Mucosa of gallbladder (tissue), 1 donor: ENCODE results near the gene FN1. TPM values are rescaled to one million over a fixed set of nuclear protein-coding genes. Genes with fewer than 3 reads are reported as not detected.

Experiments used
- DNase-seq: peaks from one replicate; pipeline ENCODE4 v3.0.0-alpha.2; 2020; ENCODE audit warnings: low spot score
- total RNA-seq: library from RNA; stranded (reverse); gene quantifications from one replicate; pipeline ENCODE4 v1.2.1, GENCODE V29; 2021
- donor health status: DM: no; HTN: no; CAD: no.

Gene FN1
- total RNA-seq, 1 donor from 2014 or later: 157 TPM

DNA sequence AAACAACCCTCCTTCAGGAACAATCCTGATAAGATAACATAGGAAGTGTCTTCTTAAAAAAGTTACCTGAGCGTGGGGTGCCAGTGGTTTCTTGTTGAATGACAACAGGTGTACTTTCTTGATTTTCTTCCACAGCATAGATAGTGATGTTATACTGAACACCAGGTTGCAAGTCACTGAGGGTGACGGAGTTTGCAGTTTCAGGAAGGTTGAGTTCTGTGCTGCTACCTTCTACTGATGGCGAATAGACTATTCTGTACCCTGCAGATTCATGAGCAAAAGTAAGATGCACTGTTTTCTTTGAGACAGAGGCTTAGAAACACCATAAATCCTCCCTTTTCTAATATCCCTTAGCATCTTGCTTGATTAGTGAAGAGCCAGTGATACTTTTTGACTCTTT is 28.8 kb downstream of the FN1 start:
- no peak for DNase-seq

DNA sequence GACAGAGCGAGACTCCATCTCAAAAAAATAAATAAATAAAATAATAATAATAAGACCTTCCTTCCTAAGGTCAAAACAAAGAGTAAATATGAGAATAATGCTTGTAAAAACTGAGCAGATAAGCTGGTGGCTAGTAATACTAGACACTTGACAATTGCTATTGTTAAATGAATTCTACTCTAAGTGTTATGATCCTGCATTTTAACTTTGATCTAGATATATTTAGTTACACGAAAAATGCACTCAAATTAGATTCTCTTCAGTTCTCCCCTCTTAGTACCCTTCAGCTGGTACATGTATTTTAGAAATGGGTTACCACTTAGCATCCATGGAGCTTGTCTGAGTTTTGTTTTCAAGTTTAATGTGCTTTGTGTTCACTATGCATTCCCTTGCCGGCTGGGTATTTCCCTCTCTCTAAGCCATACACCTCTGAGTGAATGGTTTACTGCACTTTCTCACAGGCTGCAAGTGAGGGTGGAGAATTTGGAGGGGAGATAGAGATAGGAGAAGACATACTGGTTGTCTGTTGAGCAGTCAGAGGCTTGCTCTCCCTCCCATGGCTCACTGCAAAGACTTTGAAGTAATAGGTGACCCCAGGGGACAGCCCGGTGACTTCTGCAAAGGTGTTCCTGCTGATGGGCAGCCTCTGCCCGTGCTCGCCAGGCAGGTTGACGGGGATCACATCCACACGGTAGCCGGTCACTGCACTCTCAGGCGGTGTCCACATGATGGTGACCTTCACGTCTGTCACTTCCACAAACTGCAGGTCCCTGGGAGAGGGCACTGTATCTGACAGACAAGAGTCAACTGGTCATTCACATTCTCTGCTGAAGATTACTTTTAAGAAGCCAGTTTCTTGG is 29.9 kb downstream of the FN1 start:
- DNase-seq: no peak

DNA sequence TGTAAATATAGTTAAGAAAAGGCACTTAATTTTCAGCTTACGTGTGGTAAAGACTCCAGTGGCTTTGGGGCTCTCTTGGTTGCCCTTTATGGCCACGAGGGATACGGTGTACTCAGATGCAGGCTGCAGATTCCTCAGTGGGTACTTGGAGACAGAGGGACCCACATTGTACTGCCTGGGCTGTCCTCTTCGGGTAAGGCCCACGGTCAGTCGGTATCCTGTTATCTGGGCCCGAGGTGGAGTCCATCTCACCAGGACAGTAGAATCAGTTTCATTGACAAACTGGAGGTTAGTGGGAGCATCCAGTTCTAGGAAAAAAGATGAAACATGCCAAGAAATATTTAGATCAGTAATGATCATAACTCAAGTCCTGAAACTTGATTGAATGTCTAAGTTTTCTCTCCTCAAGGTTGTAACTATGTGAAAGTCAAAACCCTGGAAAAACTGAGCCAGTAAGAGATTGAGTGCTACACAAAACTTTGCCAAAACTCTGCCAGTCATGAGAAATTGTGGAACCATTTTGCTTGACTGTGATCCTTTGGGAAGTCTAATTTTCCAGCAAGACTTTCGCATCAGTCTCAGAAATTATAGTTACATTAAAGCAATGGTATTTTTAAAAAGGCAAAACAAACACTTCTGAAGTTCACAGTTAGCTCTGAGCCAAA is 31.4 kb downstream of the FN1 start:
- DNase-seq: no peak

DNA sequence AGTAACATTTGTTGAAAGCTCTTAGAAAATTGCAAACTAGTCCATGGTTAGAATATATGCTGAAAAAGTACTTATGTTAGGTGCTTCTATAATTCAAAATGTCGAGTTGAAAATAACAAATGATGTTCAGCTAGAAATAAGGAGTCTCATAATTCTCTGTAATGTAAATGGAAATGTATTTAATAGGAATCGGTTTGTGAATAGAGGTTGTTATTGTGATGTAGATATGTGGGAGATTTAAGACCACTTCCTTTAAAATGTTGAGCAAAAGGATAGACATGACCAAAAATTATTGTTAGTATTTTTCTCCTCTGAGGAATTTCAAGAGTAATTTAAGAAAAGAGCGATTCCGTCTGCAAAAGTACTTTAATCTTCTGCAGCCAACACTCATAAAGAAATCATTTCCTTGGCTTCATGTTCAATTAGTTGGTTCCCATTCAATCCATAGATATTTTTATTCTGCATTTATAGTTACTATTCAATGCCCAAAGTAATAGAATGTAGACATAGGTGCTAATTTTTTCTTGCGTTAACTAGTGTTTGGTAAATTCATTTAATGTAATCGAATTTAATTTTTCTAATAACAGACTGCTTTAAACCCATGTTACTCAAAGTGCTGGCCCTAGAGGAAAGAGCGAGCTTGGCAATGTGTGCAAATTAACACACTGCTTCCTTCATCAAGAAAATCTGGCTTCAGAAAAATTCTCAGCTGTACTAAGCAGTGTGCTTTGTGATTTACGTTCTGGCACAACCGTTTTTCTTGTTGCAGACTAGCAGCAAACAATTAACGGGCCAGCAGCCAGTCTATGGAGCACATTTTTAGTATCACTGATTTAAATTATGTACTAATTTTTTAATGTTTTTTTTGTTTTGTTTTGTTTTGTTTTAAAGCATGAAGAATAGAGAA is 32.2 kb downstream of the FN1 start:
- no peak for DNase-seq

DNA sequence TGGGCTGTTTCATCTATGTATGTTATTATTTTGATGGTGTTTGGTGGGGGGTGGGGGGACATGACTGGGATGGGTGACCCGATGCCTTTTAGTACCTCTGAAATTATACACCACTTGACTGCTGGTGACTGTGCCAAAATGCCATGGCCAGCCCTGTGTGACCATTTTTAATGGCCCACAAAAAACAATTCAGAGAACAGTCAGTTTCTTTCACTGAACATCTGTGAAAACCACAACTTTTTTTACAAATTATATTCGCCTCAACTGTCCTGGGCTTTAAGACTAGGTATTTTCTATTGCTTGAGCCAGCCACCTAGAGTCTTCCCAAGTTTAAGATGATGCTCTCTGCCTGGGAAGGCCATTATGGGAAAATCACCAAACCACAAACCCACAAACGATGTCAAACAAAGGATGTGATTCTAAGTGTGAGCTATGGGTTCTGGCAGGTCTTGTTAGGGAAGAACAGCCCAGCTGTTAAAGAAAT is 33.9 kb downstream of the FN1 start:
- DNase-seq: no peak

DNA sequence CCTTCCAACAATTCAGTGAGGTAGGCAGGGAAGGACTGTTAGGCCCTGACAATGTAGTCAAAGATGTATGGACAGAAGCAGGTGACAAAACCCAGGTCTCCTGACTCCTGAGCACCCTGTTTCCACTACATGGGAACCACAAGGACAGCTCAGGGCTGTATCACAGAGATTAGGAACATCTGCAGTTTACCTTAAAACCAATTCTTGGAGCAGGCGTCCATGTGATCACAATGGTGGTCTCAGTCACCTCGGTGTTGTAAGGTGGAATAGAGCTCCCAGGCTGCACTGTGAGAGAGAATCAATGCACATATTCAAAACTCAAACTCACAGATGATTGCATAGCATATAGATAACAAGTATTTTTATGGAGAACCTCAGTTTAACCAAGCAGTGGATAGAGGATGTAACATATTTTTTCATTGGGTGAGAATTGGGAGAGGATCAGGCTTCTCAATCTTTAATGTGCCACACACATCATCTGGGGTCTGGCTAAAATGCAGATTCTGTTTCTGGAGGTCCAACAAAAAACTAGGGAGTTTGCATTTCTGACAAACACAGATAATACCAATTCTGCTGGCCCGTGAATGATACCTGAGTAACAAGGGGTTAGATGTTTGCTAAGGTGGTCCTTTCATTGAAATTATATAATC is 36.7 kb downstream of the FN1 start:
- no peak for DNase-seq

DNA sequence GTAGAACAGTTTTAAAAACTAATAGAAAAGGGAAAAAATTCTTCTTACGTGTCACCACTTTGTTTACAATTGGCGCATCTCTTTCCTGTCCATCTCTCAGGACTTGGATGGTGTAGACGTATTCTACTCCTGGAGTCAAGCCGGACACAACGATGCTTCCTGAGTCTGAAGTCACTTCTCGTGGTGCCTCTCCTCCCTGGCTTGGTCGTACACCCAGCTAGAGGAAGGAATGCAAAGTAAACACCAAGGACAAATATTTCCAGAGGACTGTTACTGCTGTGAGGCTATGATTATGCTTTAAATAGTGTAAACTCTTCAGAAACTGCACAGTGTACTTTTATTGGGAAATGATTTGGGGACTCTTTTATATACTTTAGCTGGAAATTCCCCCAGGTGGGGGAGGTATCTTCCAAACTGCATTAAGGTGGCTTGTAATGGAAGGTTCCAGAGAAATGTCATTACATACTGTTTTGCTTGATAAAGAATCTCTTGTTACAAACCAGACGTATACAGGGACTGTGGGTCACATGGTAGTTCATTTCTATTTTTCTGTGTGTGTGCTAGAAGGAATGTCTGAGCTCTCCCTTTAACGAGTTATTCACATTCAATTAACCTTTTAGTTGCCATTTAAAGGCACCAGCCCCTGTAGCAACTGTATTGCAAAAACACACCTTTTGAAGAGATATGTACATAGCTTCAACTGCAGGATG is 38.1 kb downstream of the FN1 start:
- DNase-seq: no peak

DNA sequence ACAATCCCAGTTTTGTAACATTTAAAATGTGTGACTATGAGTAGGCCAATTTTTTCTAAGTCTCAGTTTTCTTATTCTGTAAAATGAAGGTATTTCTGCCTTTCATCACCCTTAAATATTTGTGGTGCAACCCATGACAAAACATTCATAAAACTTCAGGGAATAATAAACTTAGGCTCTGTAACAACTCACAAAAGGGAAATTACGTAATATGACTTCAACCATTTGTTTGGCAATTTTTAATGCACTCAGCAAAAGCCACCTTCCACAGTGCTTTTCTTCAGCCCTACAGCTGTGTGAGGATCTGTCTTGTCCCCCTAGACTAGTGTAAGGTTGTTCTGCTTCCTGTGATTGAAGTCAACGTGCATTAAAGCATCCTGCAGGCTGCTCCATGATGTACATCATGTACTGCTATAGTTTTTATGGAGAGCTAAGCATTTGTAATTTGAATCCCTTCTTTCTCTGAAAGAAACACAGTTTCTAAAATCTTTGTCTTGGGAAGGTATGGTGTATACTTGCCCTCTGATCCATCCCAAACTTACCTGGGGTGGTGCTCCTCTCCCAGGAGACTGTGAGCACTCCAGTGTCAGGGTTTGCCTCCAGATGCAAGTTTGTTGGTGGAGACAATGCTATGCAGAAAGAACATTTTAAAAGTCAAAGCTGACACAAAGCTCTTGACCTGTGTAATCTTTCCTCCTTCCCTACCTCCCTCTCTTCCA is 39.1 kb downstream of the FN1 start:
- no peak for DNase-seq

DNA sequence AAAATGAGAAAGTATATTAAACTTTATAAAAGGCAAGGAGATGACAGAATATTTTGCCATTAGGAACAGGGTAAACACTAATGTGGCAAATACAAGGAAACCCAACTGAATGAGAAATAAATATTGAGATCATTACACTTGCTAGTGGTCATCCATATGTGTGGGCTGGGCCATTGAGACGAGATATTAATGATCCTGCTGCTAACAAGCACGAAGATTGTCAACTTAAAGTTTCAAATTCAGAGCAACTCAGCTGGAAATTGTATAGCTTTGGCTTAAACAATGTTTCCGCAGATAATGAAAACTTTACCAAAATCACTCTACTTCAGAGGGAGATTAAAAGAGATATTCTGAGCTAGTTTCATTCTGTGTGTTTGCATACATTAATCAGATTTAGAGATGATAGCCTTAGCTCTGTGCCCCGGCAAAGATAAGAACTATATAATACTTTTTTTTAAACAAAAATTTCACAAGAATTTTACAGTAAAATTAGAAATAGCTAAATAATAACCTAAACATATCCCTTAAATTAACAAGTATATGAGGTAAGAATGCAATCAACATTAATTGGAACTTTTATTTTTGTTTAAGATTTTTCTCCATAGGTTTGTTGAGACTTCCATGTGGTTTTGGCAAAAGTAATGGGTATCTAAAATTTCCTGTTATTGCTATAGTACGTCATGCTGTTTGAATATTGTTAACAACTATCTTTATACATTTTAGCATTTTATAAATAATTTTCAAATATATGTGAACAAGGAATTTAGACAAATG is 40.0 kb downstream of the FN1 start:
- no peak for DNase-seq

DNA sequence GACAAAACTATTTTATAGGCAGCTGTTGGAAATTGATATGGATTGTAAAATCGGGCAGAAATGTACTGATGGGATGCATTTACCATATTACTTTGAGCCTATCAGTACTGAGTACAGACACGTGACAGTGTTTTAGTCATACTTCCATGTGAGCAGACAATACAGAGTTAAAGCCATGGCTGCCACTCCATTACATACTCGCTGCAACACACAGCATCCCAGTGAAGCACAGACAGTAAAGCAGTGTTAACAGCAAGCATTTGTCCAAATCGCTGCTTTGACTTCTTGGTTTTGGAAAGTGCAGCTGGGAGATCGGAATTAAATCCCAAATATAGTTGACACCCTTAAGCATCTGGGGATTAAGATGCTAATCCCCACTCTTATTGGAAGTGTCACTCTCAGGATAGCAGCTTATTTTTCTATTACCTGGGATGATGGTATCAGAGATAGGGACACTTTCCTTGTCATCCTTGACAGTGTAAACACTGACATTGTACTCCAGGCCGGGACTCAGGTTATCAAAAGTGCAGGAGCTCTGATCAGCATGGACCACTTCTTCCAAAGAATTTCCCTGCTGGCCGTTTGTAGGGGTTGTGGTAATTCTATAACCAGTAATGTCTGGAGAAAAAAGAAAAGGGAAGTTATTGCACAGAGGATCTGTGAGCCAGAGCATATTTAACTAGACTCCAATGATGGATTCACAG is 41.6 kb downstream of the FN1 start:
- no peak for DNase-seq

DNA sequence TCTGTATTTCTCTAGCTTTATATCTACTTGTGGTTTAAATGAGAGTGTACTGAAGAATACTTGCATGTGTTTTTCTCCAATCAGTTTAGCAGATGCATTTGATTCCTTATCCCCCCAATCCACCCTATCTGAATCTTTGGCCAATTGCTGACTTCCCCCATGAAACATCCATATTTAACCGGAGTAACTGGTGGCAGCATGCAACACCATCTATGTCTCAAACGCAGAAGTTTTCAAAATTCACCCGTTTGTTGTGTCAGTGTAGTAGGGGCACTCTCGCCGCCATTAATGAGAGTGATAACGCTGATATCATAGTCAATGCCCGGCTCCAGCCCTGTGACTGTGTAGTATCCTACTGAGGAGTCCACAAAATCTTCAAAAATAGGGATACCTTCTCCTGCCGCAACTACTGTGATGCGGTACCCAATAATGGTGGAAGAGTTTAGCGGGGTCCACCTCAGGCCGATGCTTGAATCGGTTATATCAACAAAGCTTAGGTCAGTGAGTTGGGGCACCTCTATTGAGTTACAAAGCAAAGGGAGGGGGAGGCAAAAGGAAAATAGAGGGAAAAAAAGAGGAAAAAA is 43.1 kb downstream of the FN1 start:
- DNase-seq: no peak

DNA sequence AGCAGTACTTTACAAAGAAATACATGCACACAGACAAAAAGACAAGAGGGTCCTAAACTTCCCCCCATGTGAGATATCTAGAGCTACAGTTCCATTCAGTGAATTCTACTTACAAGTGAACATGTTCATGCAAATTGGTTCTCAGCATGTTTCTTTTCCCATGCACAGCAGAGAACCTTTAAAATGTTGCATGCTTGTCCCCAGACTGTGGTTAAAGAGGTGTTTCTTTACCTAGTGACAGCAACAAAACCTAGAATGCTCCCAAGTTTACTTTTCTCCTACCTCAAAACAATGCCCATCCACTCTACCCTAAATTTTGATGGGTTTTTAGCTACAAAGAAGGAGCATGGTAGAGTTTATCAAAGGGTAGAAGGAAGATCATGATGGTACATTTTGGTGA is 43.7 kb downstream of the FN1 start:
- no peak for DNase-seq

DNA sequence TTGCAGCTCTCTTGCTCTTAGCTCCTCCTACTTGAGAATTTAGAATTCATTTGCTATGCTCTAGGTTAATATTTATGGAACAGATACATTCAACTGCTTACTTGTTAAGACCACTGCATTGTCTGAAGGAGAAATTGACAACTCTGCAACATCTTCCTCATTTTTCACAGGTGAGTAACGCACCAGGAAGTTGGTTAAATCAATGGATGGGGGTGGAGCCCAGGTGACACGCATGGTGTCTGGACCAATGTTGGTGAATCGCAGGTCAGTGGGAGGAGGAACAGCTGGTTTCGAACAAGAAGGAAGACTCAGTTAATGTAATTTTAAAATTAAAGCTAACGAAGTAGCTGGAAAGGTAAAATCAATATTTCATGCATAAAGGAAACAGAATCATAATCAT is 44.3 kb downstream of the FN1 start:
- DNase-seq: peak; percentile 48

DNA sequence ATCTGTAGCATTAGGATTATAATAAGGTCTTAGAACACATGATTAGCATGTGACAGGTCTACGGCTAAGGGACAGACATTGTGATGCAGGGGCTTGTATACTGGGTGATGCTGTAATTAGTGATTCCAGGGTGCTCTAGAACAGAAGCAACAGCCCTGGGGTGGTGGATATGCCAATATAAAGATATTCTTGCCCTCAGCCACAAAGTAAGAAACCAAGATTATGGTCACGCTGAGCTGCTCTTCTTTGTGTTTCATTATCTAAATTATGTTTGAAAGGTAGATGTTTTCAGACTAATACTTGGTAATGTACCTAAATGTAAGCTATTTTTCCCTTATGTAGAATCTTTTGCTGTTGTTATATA is 45.3 kb downstream of the FN1 start:
- no peak for DNase-seq

DNA sequence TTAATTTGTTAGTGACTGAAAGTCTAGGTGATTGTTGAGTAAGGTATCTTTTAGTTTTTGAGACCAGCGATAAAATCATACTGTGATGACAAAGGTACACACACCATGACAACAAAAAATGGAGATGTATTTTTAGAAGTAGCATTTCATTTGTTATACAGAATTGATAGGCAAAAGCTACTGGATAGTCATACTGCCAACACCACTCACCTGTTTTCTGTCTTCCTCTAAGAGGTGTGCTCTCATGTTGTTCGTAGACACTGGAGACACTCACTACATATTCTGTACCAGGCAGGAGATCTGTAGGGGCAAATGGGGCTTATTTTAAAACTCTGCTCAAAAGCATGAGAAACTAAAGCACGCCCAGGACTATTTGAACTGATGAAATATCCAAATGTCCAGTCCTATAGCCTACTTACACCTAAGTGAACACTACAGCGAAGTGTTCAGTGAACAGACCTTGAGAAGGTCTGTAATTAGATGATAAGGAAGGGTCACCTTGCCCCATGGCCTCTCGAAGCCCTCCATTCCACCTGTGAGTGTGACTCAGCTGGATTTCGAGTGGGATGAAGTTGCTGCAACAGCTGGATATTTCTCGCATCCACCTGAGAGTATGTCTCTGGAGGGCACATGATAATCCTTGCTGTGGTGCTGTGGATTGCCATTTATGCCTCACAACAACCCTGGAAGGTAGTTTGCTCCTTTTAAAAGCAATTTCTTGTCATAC is 47.7 kb downstream of the FN1 start:
- no peak for DNase-seq

DNA sequence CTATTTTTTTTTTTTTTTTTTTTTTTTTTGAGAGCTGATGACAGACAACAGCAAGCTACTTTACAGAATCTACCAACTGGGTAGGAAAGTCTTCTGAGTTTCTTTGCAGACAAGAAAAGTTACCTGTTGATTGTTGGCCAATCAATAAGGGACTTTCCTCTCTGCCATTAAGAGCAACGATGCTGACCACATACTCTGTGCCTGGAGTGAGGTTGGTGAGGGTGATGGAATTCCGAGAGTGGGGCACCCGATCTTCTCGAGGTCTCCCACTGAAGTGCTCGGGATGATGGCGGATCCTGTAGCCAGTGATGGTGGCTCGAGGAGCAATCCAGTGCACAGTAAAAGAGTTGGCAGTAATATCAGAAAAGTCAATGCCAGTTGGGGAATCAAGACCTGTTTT is 49.3 kb downstream of the FN1 start:
- DNase-seq: no peak

DNA sequence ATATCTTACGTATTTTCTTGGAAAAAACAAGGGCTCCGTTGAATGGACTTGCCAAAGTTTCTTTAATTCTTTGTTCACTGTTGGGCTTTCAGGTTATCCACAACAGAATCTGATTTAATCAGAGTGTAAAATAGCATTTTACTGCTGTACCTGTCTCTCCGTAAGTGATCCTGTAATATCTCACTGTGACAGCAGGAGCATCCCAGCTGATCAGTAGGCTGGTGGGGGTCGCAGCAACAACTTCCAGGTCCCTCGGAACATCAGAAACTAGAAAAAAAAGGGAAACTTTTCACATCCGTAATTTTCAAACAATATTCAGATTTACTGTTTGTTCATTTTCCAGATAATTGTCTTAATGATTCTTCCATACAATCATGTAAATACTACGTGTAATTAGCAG is 51.2 kb downstream of the FN1 start:
- DNase-seq: no peak
